Tibial artery (tissue), 4 donors: ENCODE data around the gene CPT1C.

ENCODE experiments used
- DNase-seq, 2 donors: peaks; one replicate each; pipeline ENCODE4 v3.0.0-alpha.2; 2019
- H3K27ac ChIP-seq, 2 donors: fragments of 200-600 bp; sonication (generic) in 1 of 2; 1 replicate in 1 of 2; 2 replicates in 1 of 2; pipeline ENCODE4 v1.5.1; 2018 to 2019; ENCODE audit warnings: mild to moderate bottlenecking in 1 of 2
- H3K27me3 ChIP-seq, 2 donors: fragments of 200-600 bp; sonication (generic) in 1 of 2; one replicate each; pipeline versions ENCODE4 v1.5.1 to v1.6.0; 2016 to 2019
- H3K36me3 ChIP-seq, 3 donors: fragments of 200-600 bp; sonication (generic) in 2 of 3; one replicate each; pipeline ENCODE4 v1.5.1; 2016 to 2019; ENCODE audit warnings: mild to moderate bottlenecking in 2 of 3
- H3K4me1 ChIP-seq, 4 donors: fragments of 200-600 bp; sonication (generic) in 2 of 4; 1 replicate in 3 of 4; 2 replicates in 1 of 4; pipeline ENCODE4 v1.5.1; 2016 to 2019
- H3K4me3 ChIP-seq, 2 donors: fragments of 200-600 bp; sonication (generic) in 1 of 2; 1 replicate in 1 of 2; 2 replicates in 1 of 2; pipeline ENCODE4 v1.5.1; 2018 to 2019; ENCODE audit warnings: mild to moderate bottlenecking in 2 of 2
- H3K9me3 ChIP-seq, 3 donors: fragments of 200-600 bp; sonication (generic) in 1 of 3; one replicate each; pipeline ENCODE4 v1.5.1; 2016 to 2019
- intact Hi-C: fragments of 100-400 bp; cut with DNase I; formaldehyde crosslinking; loops from one replicate; pipeline ENCODE4 v1.15.0; 2023; ENCODE audit warnings: low total_unique reads
- TF ChIP-seq, protein P1 (sequence below), 2 experiments: fragments of 200-600 bp in 1 of 2; fragments of 450-650 bp in 1 of 2; IDR thresholded peaks; one replicate each; pipeline ENCODE4 v1.5.1; 2017 to 2019; ENCODE audit warnings: antibody characterized with exemption in 2 of 2, mild to moderate bottlenecking in 1 of 2, moderate library complexity in 1 of 2

The CPT1C gene

GRCh38 chr19:49689133-49690078, 1.5 kb upstream of the CPT1C start, which contains the start of gene ADM5:
ADM5 (plus strand) TSS chr19:49689594; CDS start chr19:49689838, 244 bp downstream.
- TF ChIP-seq, protein P1, sequence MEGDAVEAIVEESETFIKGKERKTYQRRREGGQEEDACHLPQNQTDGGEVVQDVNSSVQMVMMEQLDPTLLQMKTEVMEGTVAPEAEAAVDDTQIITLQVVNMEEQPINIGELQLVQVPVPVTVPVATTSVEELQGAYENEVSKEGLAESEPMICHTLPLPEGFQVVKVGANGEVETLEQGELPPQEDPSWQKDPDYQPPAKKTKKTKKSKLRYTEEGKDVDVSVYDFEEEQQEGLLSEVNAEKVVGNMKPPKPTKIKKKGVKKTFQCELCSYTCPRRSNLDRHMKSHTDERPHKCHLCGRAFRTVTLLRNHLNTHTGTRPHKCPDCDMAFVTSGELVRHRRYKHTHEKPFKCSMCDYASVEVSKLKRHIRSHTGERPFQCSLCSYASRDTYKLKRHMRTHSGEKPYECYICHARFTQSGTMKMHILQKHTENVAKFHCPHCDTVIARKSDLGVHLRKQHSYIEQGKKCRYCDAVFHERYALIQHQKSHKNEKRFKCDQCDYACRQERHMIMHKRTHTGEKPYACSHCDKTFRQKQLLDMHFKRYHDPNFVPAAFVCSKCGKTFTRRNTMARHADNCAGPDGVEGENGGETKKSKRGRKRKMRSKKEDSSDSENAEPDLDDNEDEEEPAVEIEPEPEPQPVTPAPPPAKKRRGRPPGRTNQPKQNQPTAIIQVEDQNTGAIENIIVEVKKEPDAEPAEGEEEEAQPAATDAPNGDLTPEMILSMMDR (IDR thresholded peaks at IDR 0.05), result peak; percentile 38 to 41
- Histone ChIP-seq H3K9me3 (no peaks in the 10 kb centered on the region), H3K27me3 (peaks cover 0 to 23% of the 10 kb centered on the region in 2 donors), H3K4me1 (peaks cover 0 to 31% (median 25%) of the 10 kb centered on the region in 4 donors), H3K27ac (peak within 1 kb of the TSS; percentile 29 to 54), H3K4me3 (peak within 1 kb of the TSS; percentile 46 to 54), H3K36me3 (peaks cover 20 to 39% (median 36%) of the 10 kb centered on the region in 3 donors)
- intact Hi-C loops, result no loop called here
- no peak for DNase-seq

GRCh38 chr19:49690079-49690655, 749 bp upstream of the CPT1C start:
- TF ChIP-seq, protein P1 (IDR thresholded peaks at IDR 0.05), result no peak
- Histone ChIP-seq H3K4me3 (peak overlapping the region; percentile 46 to 54), H3K27me3 (peaks cover 0 to 23% of the 10 kb centered on the region in 2 donors), H3K4me1 (peaks cover 0 to 31% (median 25%) of the 10 kb centered on the region in 4 donors), H3K36me3 (peaks cover 12 to 31% (median 29%) of the 10 kb centered on the region in 3 donors), H3K27ac (peak overlapping the region; percentile 29 to 54), H3K9me3 (no peaks in the 10 kb centered on the region)
- no peak for DNase-seq
- intact Hi-C loops, result no loop called here

DNA sequence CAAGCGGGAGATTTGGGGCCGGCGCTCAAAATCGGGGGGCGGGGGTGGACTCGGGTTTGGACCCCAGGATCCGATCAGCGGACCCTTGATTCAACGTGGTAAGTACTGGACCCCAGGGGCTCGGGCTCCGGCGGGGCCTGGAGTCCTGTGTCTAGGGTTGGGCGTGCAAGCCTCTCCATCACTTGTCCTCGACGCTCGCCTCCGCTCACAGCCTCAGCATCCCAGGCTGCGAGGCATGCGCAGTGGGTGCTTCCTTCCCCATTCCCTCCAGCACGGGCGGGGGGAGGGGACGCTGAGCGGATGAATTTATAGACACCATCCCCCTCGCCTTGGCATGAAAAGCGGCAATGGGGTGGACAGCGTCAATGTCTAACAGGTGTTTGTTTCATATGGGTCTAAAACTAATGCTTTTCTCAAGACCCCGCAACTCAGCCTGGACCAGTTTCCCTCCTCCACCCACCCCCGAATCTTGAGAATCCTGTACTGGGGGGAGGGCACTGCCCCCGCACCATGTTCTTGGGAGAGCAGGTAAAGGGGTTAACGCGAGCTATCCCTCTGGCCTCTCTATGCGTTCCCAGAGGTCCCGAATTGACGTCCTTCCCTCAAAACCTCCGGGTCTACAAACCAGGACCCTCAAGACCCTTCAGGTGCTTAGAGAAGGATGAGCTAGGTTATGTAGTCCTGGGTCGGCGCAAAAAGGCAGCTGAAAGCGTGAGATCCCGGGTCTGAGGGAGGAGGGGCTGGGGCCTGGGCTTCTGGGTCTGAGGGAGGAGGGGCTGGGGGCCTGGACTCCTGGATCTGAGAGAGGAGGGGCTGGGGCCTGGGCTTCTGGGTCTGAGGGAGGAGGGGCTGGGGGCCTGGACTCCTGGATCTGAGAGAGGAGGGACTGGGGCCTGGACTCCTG, 579 bp downstream of the CPT1C start:
- intact Hi-C loops, result no loop called here
- Histone ChIP-seq H3K4me1 (peaks cover 0 to 31% (median 25%) of the 10 kb centered on the region in 4 donors), H3K4me3 (peak overlapping the region; percentile 46 to 54), H3K27me3 (peaks cover 0 to 23% of the 10 kb centered on the region in 2 donors), H3K36me3 (peaks cover under 1 to 18% (median 17%) of the 10 kb centered on the region in 3 donors), H3K27ac (peak overlapping the region in 1 of 2 donors; percentile 54), H3K9me3 (no peaks in the 10 kb centered on the region)
- peak in 1 of 2 donors; percentile 57 for DNase-seq
- TF ChIP-seq, protein P1 (IDR thresholded peaks at IDR 0.05), result no peak

DNA sequence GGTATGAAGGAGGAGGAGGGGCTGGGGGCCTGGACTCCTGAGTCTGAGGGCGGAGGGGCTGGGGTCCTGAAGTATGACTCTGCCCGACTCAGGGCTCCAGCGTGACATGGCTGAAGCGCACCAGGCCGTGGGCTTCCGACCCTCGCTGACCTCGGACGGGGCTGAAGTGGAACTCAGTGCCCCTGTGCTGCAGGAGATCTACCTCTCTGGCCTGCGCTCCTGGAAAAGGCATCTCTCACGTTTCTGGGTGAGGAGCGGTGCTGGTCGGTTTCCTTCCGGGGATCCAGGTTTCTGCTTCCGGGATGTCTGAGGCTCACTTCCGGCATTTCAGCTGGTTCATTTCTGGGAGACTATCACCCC, 1.2 kb downstream of the CPT1C start:
- TF ChIP-seq, protein P1 (IDR thresholded peaks at IDR 0.05), result no peak
- DNase-seq, result no peak
- Histone ChIP-seq H3K27me3 (peaks cover 0 to 23% of the 10 kb centered on the region in 2 donors), H3K9me3 (no peaks in the 10 kb centered on the region), H3K4me3 (no peak overlapping the region), H3K27ac (no peak overlapping the region), H3K4me1 (peaks cover 0 to 31% (median 25%) of the 10 kb centered on the region in 4 donors), H3K36me3 (peaks cover 0 to 12% (median 10%) of the 10 kb centered on the region in 3 donors)
- intact Hi-C loops, result no loop called here

DNA sequence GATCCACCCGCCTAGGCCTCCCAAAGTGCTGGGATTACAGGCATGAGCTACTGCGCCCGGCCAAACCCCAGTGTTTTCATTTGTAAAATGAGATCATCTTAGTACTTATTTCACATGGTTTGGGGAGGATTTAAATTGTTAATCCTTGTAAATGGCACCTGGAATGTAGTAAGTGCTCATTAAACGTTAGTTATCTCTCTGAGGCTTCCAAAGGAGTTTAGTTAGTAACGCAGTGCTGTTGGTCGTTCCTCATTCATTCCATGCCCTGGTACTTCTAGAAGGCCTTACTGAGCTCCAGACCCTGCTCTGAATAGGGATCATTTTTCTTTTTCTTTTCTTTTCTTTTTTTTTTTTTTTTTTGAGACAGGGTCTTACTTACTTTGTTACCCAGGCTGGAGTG, 5.2 kb downstream of the CPT1C start:
- intact Hi-C loops, result no loop called here
- Histone ChIP-seq H3K9me3 (no peaks in the 10 kb centered on the region), H3K4me3 (no peak overlapping the region), H3K27ac (no peak overlapping the region), H3K27me3 (peaks cover 0 to 19% of the 10 kb centered on the region in 2 donors), H3K36me3 (no peaks in the 10 kb centered on the region), H3K4me1 (peaks cover 0 to 9% (median 6%) of the 10 kb centered on the region in 4 donors)
- DNase-seq, result no peak
- TF ChIP-seq, protein P1 (IDR thresholded peaks at IDR 0.05), result no peak
